ENCODE data around the gene EDARADD.

DNA sequence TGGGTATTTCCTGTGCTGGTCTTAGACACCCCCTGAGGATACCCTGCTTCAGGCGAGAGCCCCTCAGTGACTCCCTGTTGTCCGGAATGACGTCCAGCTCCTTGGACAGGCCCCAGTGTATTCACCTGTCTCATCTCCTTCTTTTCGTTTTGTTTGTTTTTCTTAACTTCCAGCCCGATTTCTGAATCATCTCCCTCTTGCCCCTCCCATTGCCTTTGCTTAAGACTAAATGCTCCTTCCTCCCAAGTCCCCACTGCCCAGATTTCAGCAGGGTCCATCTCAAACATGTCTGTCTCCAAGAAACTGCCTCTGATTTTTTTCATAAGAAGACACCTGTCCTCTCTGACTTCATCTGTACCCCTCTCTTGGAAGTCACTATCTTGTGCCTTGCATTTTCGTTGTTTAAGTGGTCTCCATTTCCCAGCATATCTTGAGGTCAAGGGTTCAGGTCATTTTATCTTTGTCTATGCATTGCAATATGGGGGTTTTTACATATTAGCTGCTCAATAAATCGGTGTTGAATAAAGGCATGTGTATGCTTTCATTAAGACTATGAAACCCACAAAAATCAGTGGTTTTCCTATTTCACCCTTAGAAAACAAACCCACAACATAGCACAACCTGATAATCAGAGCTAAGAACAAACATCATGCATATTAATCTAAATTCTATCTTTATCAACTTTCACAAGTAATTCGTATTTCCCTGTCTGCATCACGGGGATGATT is 71.3 kb downstream of the EDARADD start:
- TF ChIP-seq, protein P1, sequence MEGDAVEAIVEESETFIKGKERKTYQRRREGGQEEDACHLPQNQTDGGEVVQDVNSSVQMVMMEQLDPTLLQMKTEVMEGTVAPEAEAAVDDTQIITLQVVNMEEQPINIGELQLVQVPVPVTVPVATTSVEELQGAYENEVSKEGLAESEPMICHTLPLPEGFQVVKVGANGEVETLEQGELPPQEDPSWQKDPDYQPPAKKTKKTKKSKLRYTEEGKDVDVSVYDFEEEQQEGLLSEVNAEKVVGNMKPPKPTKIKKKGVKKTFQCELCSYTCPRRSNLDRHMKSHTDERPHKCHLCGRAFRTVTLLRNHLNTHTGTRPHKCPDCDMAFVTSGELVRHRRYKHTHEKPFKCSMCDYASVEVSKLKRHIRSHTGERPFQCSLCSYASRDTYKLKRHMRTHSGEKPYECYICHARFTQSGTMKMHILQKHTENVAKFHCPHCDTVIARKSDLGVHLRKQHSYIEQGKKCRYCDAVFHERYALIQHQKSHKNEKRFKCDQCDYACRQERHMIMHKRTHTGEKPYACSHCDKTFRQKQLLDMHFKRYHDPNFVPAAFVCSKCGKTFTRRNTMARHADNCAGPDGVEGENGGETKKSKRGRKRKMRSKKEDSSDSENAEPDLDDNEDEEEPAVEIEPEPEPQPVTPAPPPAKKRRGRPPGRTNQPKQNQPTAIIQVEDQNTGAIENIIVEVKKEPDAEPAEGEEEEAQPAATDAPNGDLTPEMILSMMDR (IDR thresholded peaks at IDR 0.05; ENCODE audit: low read depth, low read length, missing input control): no peak
- TF ChIP-seq, protein P2, sequence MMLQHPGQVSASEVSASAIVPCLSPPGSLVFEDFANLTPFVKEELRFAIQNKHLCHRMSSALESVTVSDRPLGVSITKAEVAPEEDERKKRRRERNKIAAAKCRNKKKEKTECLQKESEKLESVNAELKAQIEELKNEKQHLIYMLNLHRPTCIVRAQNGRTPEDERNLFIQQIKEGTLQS (IDR thresholded peaks at IDR 0.05): no peak

Measured in liver (tissue), 3 donors.